GM19238 (cell line): ENCODE measurements around the gene MRPL14.

Experiments used
- DNase-seq: peaks from one replicate; pipeline ENCODE4 v3.0.0; 2011; ENCODE audit warnings: low spot score; ENCODE audit not compliant: insufficient read length

MRPL14 gene

GRCh38 chr6:44080561-44081521 lies 46.4 kb downstream of the MRPL14 start:
- no peak for DNase-seq

- no peak for DNase-seq
Observed at GRCh38 chr6:44079672-44080071, 47.6 kb downstream of the MRPL14 start.

GRCh38 chr6:44078827-44079671 lies 48.2 kb downstream of the MRPL14 start:
- peak; percentile 58 for DNase-seq

GRCh38 chr6:44078219-44078826 lies 48.9 kb downstream of the MRPL14 start:
- no peak for DNase-seq

GRCh38 chr6:44077214-44077946 lies 49.9 kb downstream of the MRPL14 start:
- no peak for DNase-seq

- no peak for DNase-seq
Observed at GRCh38 chr6:44076356-44077213, 50.7 kb downstream of the MRPL14 start.

GRCh38 chr6:44075647-44076355 lies 51.5 kb downstream of the MRPL14 start:
- no peak for DNase-seq

GRCh38 chr6:44074813-44075646 lies 52.2 kb downstream of the MRPL14 start:
- DNase-seq, result no peak

GRCh38 chr6:44074439-44074812 lies 52.8 kb downstream of the MRPL14 start:
- peak; percentile 87 for DNase-seq

- no peak for DNase-seq
Observed at GRCh38 chr6:44073612-44074438, 53.4 kb downstream of the MRPL14 start.

GRCh38 chr6:44072959-44073611 lies 54.2 kb downstream of the MRPL14 start:
- DNase-seq, result peak; percentile 93

- no peak for DNase-seq
Observed at GRCh38 chr6:44072452-44072958, 54.7 kb downstream of the MRPL14 start.

GRCh38 chr6:44071670-44072451 lies 55.4 kb downstream of the MRPL14 start:
- DNase-seq, result no peak

GRCh38 chr6:44068607-44069296 lies 58.5 kb downstream of the MRPL14 start:
- DNase-seq, result no peak
